ENCODE data around the gene IDI1. TPM values are rescaled to one million over a fixed set of nuclear protein-coding genes. Genes with fewer than 3 reads are reported as not detected.
"Not testable (repeated sequence)": the region's sequence is repeated elsewhere in the genome, so short reads cannot be mapped to it uniquely, and the experiment has no call there.

The IDI1 gene
- total RNA-seq, 1 donor from 2014 or later = 55.3 TPM

- no peak for DNase-seq (ENCODE audit: extremely low read depth, low read depth, low spot score)
These were observed 12.6 kb downstream of the IDI1 start for GRCh38 chr10:1036341-1036791.

GRCh38 chr10:1035201-1035600, 13.7 kb downstream of the IDI1 start:
- DNase-seq (ENCODE audit: extremely low read depth, low read depth, low spot score) = no peak

- no peak for DNase-seq (ENCODE audit: extremely low read depth, low read depth, low spot score)
These were observed 14.2 kb downstream of the IDI1 start for GRCh38 chr10:1034758-1035157.

GRCh38 chr10:1033601-1034000, 15.3 kb downstream of the IDI1 start:
- DNase-seq (ENCODE audit: extremely low read depth, low read depth, low spot score) = no peak

GRCh38 chr10:1029838-1030237, 19.1 kb downstream of the IDI1 start:
- no peak for DNase-seq (ENCODE audit: extremely low read depth, low read depth, low spot score)

- DNase-seq (ENCODE audit: extremely low read depth, low read depth, low spot score) = no peak
These were observed 22.3 kb downstream of the IDI1 start for GRCh38 chr10:1026578-1026977.

- no peak for DNase-seq (ENCODE audit: extremely low read depth, low read depth, low spot score)
These were observed 23.2 kb downstream of the IDI1 start, which contains the start of gene IDI2 for GRCh38 chr10:1025683-1026082. Gene IDI2 (minus strand): TSS chr10:1025859. CDS start chr10:1024723, 1,136 bp downstream.

- DNase-seq (ENCODE audit: extremely low read depth, low read depth, low spot score) = no peak
These were observed 24.8 kb downstream of the IDI1 start for GRCh38 chr10:1024103-1024502.

GRCh38 chr10:1022413-1022812, 26.5 kb downstream of the IDI1 start:
- DNase-seq (ENCODE audit: extremely low read depth, low read depth, low spot score) = no peak

- DNase-seq (ENCODE audit: extremely low read depth, low read depth, low spot score) = no peak
These were observed 28.0 kb downstream of the IDI1 start for GRCh38 chr10:1020958-1021357.

GRCh38 chr10:1020460-1020859, 28.5 kb downstream of the IDI1 start:
- DNase-seq (ENCODE audit: extremely low read depth, low read depth, low spot score) = no peak

GRCh38 chr10:1019362-1019761, 29.6 kb downstream of the IDI1 start:
- no peak for DNase-seq (ENCODE audit: extremely low read depth, low read depth, low spot score)

- DNase-seq (ENCODE audit: extremely low read depth, low read depth, low spot score) = no peak
These were observed 33.2 kb downstream of the IDI1 start for GRCh38 chr10:1015688-1016087.

GRCh38 chr10:1011696-1012095, 37.2 kb downstream of the IDI1 start:
- no peak for DNase-seq (ENCODE audit: extremely low read depth, low read depth, low spot score)

- DNase-seq (ENCODE audit: extremely low read depth, low read depth, low spot score) = no peak
These were observed 38.2 kb downstream of the IDI1 start for GRCh38 chr10:1010703-1011102.

- DNase-seq (ENCODE audit: extremely low read depth, low read depth, low spot score) = not testable (repeated sequence)
These were observed 39.0 kb downstream of the IDI1 start for GRCh38 chr10:1009947-1010346.

- no peak for DNase-seq (ENCODE audit: extremely low read depth, low read depth, low spot score)
These were observed 39.8 kb downstream of the IDI1 start for GRCh38 chr10:1009071-1009494.

- DNase-seq (ENCODE audit: extremely low read depth, low read depth, low spot score) = no peak
These were observed 41.3 kb downstream of the IDI1 start for GRCh38 chr10:1007583-1007982.

GRCh38 chr10:1006573-1006972, 42.3 kb downstream of the IDI1 start:
- DNase-seq (ENCODE audit: extremely low read depth, low read depth, low spot score) = no peak

- no peak for DNase-seq (ENCODE audit: extremely low read depth, low read depth, low spot score)
These were observed 44.8 kb downstream of the IDI1 start for GRCh38 chr10:1003884-1004670.

GRCh38 chr10:1002425-1003006, 46.4 kb downstream of the IDI1 start:
- DNase-seq (ENCODE audit: extremely low read depth, low read depth, low spot score) = no peak
